ENCODE measurements around the gene NBPF19.
"Not testable (repeated sequence)": the region's sequence is repeated elsewhere in the genome, so short reads cannot be mapped to it uniquely, and the experiment has no call there.

Gene NBPF19

DNA sequence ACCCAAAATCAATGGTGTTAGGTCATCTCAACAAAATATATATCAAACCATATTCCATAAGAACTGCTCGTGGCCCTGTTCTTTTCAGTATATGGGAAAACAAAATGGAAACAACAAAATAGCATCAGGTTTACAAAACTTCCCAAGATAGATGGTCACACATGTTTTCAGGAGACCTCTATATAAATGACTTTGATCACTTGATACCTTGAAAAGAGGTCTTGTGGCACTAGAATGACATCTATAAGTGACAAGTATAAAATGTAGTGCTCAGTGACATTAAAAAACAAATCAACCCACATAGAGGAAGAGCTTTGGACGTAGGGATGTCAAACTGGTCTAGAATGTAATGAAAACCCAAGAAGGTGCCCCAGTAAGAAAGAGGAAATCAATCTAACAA is at the start of gene NBPF19:
NBPF19 (plus strand) TSS at position 301 of the 400 bp plus-strand sequence. CDS start 888 bp downstream, outside the sequence.
- not testable (repeated sequence) for DNase-seq

GRCh38 chr1:149428317-149428716 is 46.5 kb upstream of the NBPF19 start:
- DNase-seq = not testable (repeated sequence)

GRCh38 chr1:149445451-149445850 is 29.4 kb upstream of the NBPF19 start:
- DNase-seq = peak; percentile 47

DNA sequence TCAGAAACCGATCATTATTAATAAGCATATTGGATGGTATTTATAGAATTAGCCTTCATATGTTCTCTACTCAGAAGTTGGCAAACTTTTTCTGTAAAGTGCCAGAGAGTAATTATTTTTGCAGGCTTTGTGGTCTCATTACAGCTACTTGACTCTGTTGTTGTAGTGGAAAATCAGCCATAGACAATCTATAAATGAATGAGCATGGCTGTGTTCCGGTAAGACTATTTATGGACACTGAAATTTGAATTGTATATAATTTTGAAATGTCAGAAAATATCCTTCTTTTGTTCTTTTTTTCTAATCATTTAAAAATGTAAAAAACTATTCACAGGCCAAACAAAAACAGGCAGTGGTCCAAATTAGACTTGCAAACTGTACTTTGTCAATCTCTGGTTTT is 22.6 kb upstream of the NBPF19 start:
- not testable (repeated sequence) for DNase-seq

DNA sequence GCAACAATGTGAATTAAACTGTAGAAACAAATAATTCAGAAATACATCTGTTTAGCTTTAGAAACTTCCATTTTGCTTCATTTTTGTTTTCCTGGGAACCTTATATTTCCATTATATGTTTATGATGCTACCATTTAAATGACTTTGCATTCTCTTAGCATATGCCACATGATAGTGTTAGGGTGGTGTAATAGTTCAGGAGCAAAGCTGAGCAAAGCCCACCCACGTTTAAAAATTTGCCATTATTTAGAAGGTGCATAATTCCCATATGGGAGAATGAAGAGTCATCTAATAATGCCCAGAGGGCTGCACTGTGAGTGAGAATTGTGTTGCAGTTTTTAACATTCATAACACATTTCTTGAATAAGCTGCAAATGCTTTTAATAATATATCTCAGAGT is 22.2 kb upstream of the NBPF19 start:
- not testable (repeated sequence) for DNase-seq

DNA sequence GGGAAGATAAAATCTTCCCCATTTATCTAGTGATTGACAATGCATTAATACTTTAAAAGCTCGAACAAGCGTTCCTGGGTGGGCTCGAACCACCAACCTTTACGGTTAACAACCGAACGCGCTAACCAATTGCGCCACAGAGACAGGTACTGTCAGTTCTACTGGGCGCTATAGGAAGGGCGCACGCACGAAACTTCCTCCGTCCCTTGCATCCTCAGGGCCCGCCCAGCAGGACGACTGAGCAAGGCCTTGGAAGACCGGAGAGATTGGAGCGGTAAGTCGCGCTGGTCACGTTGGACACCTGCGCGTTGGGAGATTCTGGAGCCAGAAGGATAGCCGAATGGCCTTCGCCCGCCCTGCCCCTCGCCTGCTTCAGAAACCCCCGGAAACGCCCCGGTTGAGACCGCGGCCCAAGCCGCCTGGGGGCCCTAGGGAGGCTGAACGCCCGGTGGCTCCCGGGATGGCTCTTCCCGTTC is 83.5 kb downstream of the NBPF19 start:
- DNase-seq = not testable (repeated sequence)

DNA sequence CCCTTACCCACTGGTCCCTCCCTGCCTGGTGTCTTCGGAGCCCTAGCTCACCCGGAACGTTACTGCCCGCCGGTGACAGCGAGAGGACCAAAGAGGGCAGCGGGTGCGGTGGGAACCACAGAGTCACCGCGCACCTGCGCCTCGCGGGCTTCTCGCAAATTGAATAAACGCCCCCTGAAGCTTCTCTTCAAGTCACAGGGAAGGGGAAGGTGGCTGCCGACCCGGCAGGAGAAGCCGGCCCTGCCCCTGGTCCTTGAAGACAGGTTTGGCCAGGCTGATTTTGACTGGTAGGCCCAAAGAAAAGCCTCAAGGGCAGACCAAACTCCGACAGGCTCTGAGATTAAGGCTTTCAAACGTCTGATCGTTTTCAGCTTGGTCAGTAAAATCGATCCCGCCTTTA is 87.0 kb downstream of the NBPF19 start:
- not testable (repeated sequence) for DNase-seq

GRCh38 chr1:149565485-149565884 is 90.6 kb downstream of the NBPF19 start:
- DNase-seq = not testable (repeated sequence)

DNA sequence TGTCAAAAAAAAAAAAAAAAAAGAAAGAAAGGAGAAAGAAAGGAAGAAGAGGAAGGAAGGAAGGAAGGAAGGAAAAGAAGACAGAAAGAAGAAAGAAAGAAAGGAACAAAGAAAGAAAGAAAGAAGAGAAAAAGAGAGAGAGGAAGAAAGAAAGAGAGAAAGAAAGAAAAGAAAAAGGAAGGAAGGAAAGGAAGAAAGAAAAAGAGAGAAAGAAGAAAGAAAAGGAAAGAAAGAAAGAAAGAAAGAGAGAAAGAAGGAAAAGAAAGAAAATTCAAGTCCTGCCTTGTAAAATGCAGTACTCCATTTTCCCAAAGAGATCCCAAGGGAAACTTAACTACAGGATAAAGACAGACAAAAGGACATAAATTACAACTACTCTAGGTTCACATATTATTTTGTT is 97.9 kb downstream of the NBPF19 start:
- DNase-seq = not testable (repeated sequence)

- peak; percentile 58 for DNase-seq
Measured at GRCh38 chr1:149585592-149585991, 110.7 kb downstream of the NBPF19 start.
